DOHH2 (cell line): ENCODE measurements around the gene GOSR1.
"Not testable (repeated sequence)": the region's sequence is repeated elsewhere in the genome, so short reads cannot be mapped to it uniquely, and the experiment has no call there.

ENCODE experiments used
- H3F3A ChIP-seq: fragments of 200-600 bp; sonication (generic), shearing (Covaris generic); 2 replicates; pipeline ENCODE4 v1.6.0; 2016; ENCODE audit warnings: antibody characterized with exemption, mild to moderate bottlenecking; ENCODE audit not compliant: control insufficient read depth, insufficient read depth
- H3K27ac ChIP-seq: fragments of 200-600 bp; sonication (generic); 2 replicates; pipeline ENCODE4 v1.5.1; 2014; ENCODE audit warnings: low read depth, mild to moderate bottlenecking, low read length, moderate library complexity
- H3K27me3 ChIP-seq: fragments of 200-600 bp; sonication (generic); 2 replicates; pipeline ENCODE4 v1.6.1; 2014; ENCODE audit warnings: mild to moderate bottlenecking, low read length, mixed read lengths; ENCODE audit not compliant: control insufficient read depth
- H3K36me3 ChIP-seq: fragments of 200-600 bp; sonication (generic); 2 replicates; pipeline ENCODE4 v1.6.1; 2014; ENCODE audit warnings: mild to moderate bottlenecking, low read length, moderate library complexity, mixed read lengths; ENCODE audit not compliant: control insufficient read depth
- H3K4me1 ChIP-seq: fragments of 200-600 bp; sonication (generic); 2 replicates; pipeline ENCODE4 v1.6.1; 2014; ENCODE audit warnings: mild to moderate bottlenecking, low read length, mixed read lengths; ENCODE audit not compliant: control insufficient read depth
- H3K4me2 ChIP-seq: fragments of 200-600 bp; sonication (generic); 2 replicates; pipeline ENCODE4 v1.6.0; 2014; ENCODE audit warnings: mild to moderate bottlenecking, low read length, moderate library complexity
- H3K4me3 ChIP-seq: fragments of 200-600 bp; sonication (generic); 2 replicates; pipeline ENCODE4 v1.5.1; 2014; ENCODE audit warnings: mild to moderate bottlenecking, low read length, mixed read lengths
- H3K79me2 ChIP-seq: fragments of 200-600 bp; sonication (generic); 2 replicates; pipeline ENCODE4 v1.6.1; 2014; ENCODE audit warnings: mild to moderate bottlenecking, low read length, mixed read lengths; ENCODE audit not compliant: control insufficient read depth
- H3K9me2 ChIP-seq: fragments of 200-600 bp; sonication (generic); replicated peaks from 2 replicates; pipeline ENCODE4 v1.6.1; 2014; ENCODE audit warnings: mild to moderate bottlenecking, low read length, mixed read lengths; ENCODE audit not compliant: control insufficient read depth
- H3K9me3 ChIP-seq: fragments of 200-600 bp; sonication (generic); 2 replicates; pipeline ENCODE4 v1.6.1; 2014; ENCODE audit warnings: antibody characterized with exemption, low read length, mixed read lengths; ENCODE audit not compliant: control insufficient read depth, insufficient read depth
- H4K20me1 ChIP-seq: fragments of 200-600 bp; sonication (generic); 2 replicates; pipeline ENCODE4 v1.6.0; 2014; ENCODE audit warnings: low read depth, mild to moderate bottlenecking, antibody characterized with exemption, low read length, moderate library complexity; ENCODE audit not compliant: control insufficient read depth, insufficient read depth
- CTCF ChIP-seq: fragments of 200-600 bp; sonication (generic); IDR thresholded peaks from one replicate; pipeline ENCODE4 v1.5.1; 2014; ENCODE audit warnings: antibody characterized with exemption, mild to moderate bottlenecking, low read depth, low read length; ENCODE audit not compliant: poor library complexity, severe bottlenecking
- EZH2phosphoT487 ChIP-seq: fragments of 200-600 bp; sonication (generic); IDR thresholded peaks from 2 replicates; pipeline ENCODE4 v1.6.1; 2017; ENCODE audit warnings: borderline replicate concordance, mild to moderate bottlenecking, antibody characterized with exemption, low read length, moderate library complexity, mixed read lengths

GOSR1 gene

GRCh38 chr17:30567231-30568116, 90.3 kb downstream of the GOSR1 start:
- Histone ChIP-seq H3K9me3 (no peaks in the 10 kb centered on the region), H3K4me3 (no peak overlapping the region), H3F3A (no peaks in the 10 kb centered on the region), H3K9me2 (no peaks in the 10 kb centered on the region), H3K27me3 (no peaks in the 10 kb centered on the region), H3K79me2 (no peaks in the 10 kb centered on the region), H3K36me3 (no peaks in the 10 kb centered on the region), H3K4me2 (no peak overlapping the region), H3K27ac (no peak overlapping the region), H4K20me1 (no peaks in the 10 kb centered on the region), H3K4me1 (peaks cover 8% of the 10 kb centered on the region)
- TF ChIP-seq EZH2phosphoT487 (no peak), CTCF (no peak)

- Histone ChIP-seq H3K27ac (no peak overlapping the region), H3F3A (no peaks in the 10 kb centered on the region), H3K9me3 (no peaks in the 10 kb centered on the region), H3K27me3 (no peaks in the 10 kb centered on the region), H4K20me1 (no peaks in the 10 kb centered on the region), H3K4me3 (no peak overlapping the region), H3K36me3 (no peaks in the 10 kb centered on the region), H3K4me2 (no peak overlapping the region), H3K4me1 (peaks cover 8% of the 10 kb centered on the region), H3K79me2 (no peaks in the 10 kb centered on the region), H3K9me2 (no peaks in the 10 kb centered on the region)
- TF ChIP-seq CTCF (no peak), EZH2phosphoT487 (no peak)
Observed at GRCh38 chr17:30568117-30568430, 90.9 kb downstream of the GOSR1 start.

- H3K27me3 ChIP-seq, H3K79me2 ChIP-seq, H3K4me2 ChIP-seq, H4K20me1 ChIP-seq, H3K27ac ChIP-seq, H3K9me2 ChIP-seq, H3K4me1 ChIP-seq, H3K36me3 ChIP-seq, H3F3A ChIP-seq, H3K9me3 ChIP-seq, H3K4me3 ChIP-seq: not testable (repeated sequence)
Observed at GRCh38 chr17:30569531-30570175, 92.4 kb downstream of the GOSR1 start.

- no peaks in the 10 kb centered on the region for H3K4me1 ChIP-seq
- H3K27me3 ChIP-seq = no peaks in the 10 kb centered on the region
- H3K4me2 ChIP-seq = no peak overlapping the region
- TF ChIP-seq CTCF = no peak
- TF ChIP-seq EZH2phosphoT487 = no peak
- H4K20me1 ChIP-seq = no peaks in the 10 kb centered on the region
- no peaks in the 10 kb centered on the region for H3K9me2 ChIP-seq
- H3K79me2 ChIP-seq = no peaks in the 10 kb centered on the region
- H3F3A ChIP-seq = no peaks in the 10 kb centered on the region
- no peaks in the 10 kb centered on the region for H3K36me3 ChIP-seq
- H3K9me3 ChIP-seq = no peaks in the 10 kb centered on the region
- no peak overlapping the region for H3K4me3 ChIP-seq
- no peak overlapping the region for H3K27ac ChIP-seq
Observed at GRCh38 chr17:30570191-30570590, 93.0 kb downstream of the GOSR1 start.
